ENCODE data around the gene PPA1. TPM values are rescaled to one million over a fixed set of nuclear protein-coding genes. Genes with fewer than 3 reads are reported as not detected.

PPA1 gene
- total and polyA plus RNA-seq, 12 donors: 96.9 to 600 (median 162) TPM

DNA sequence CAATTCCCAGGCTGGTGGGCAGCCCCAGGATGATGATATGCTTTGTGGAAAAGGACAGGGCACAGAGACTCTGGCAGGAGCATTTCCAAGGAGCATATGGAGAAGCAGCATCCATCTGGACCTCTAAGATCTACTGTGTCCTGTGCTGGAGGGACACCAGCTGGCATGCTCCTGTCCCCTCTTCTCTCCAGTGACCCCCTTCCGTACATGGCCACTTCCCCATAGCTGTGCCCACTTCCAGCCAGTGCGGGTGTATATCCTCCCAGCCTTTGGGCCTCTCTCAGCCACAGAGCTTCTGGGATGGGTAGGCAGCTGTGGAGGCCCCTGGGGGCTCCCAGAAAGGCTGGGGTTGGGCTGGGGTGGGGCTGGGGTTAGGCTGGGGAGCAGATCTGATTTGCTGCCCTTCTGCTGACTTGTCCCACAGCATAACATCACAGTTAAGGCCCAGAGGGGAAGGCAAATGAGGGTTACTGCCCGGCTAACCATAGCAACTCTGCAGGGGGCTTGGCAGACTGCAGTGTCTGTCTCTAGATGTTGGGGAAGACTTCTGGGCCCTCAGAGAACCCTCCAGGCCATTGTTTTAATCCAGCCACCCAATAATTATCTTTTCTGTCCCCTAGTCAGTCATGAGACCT lies 44.3 kb upstream of the PPA1 start:
- DNase-seq: no peak
- Histone ChIP-seq H3K4me1 (replicated peaks in 1 of 2) (peaks cover 0 to 6% of the 10 kb centered on the region in 2 donors), H3K36me3 (replicated peaks in 1 of 2) (no peaks in the 10 kb centered on the region), H3K27me3 (no peaks in the 10 kb centered on the region), H3K9me3 (replicated peaks in 1 of 3) (peaks cover 0 to 5% (median 0%) of the 10 kb centered on the region in 3 donors), H3K4me3 (no peak overlapping the region), H3K27ac (no peak overlapping the region)
- WGBS, 4 donors: 76 to 90% (median 86%) methylated on average over 1 to 3 of the region's 3 CpGs
- intact Hi-C loops (cut with DNase I): loop anchor here in 1 of 2 donors (10.0 kb wide), 1 partner anchor 53 kb away; no protein-coding TSS in a partner anchor
- TF ChIP-seq, protein P1, sequence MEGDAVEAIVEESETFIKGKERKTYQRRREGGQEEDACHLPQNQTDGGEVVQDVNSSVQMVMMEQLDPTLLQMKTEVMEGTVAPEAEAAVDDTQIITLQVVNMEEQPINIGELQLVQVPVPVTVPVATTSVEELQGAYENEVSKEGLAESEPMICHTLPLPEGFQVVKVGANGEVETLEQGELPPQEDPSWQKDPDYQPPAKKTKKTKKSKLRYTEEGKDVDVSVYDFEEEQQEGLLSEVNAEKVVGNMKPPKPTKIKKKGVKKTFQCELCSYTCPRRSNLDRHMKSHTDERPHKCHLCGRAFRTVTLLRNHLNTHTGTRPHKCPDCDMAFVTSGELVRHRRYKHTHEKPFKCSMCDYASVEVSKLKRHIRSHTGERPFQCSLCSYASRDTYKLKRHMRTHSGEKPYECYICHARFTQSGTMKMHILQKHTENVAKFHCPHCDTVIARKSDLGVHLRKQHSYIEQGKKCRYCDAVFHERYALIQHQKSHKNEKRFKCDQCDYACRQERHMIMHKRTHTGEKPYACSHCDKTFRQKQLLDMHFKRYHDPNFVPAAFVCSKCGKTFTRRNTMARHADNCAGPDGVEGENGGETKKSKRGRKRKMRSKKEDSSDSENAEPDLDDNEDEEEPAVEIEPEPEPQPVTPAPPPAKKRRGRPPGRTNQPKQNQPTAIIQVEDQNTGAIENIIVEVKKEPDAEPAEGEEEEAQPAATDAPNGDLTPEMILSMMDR (IDR thresholded peaks at IDR 0.05): no peak
- TF ChIP-seq POLR2A (IDR thresholded peaks at IDR 0.05): no peak

DNA sequence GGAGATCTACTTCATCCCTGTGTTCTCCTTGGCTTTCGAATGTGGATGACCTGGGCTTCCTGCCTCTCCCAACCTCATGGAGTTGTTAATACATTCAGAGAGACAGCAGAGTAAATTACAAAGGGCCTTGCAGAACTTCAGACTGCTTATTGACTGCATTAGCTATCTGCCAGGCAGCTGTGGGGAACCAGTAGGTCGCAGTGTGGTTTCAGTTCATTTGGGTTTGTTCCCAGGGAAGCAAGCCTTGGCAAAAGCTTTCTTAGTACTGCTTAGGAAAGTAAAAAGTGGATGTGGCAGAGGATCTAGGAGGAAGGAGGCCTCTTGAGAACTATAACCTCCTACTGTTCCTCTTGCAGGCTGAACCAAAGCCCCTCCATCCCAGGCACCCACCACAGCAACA lies 41.4 kb upstream of the PPA1 start:
- H3K36me3 ChIP-seq (replicated peaks in 1 of 2): no peaks in the 10 kb centered on the region
- WGBS, 4 donors: 40 to 75% (median 72%) methylated on average over 2 of the region's 2 CpGs
- intact Hi-C loops (cut with DNase I): loop anchor here in 1 of 2 donors (5.0 to 10.0 kb wide), 3 partner anchors 50 to 88 kb away; no protein-coding TSS in a partner anchor

DNA sequence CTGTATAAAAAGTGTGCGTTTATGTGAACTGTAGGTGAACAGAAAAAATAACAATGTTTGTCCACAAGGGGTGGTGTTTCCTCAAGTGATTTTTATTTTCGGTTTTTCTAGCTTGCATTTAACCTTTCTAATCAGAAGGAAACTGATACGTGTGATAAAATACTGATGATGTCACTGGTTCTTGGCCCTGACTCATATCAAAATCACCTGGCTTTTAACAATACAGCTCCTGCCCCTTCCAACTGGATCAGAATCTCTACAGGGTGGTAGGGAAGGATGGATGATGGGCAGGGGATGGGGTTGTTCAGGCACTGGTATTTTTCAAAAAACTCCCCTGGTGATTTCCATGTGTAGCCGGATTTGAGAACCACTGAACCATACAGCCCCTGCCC lies 39.7 kb upstream of the PPA1 start:
- Histone ChIP-seq H3K9me3 (replicated peaks in 1 of 3) (peaks cover 0 to 5% (median 0%) of the 10 kb centered on the region in 3 donors), H3K4me3 (no peak overlapping the region), H3K27ac (no peak overlapping the region), H3K27me3 (no peaks in the 10 kb centered on the region), H3K36me3 (replicated peaks in 1 of 2) (no peaks in the 10 kb centered on the region), H3K4me1 (replicated peaks in 1 of 2) (peaks cover 0 to 6% of the 10 kb centered on the region in 2 donors)
- peak in 1 of 7 donors; percentile 15 for DNase-seq
- 10 to 17% (median 15%) methylated on average over 4 of the region's 4 CpGs for WGBS, 4 donors
- intact Hi-C loops (cut with DNase I): loop anchor here in 1 of 2 donors (5.0 to 10.0 kb wide), 3 partner anchors 48 to 89 kb away; no protein-coding TSS in a partner anchor
- no peak for TF ChIP-seq POLR2A (IDR thresholded peaks at IDR 0.05)
- TF ChIP-seq, protein P1 (IDR thresholded peaks at IDR 0.05): peak; percentile 53 to 76 (median 62)

More for the DNA sequence above, 41.4 kb upstream of the PPA1 start:
- Histone ChIP-seq H3K4me3 (no peak overlapping the region), H3K27ac (peak overlapping the region in 1 of 5 donors; percentile 36), H3K27me3 (no peaks in the 10 kb centered on the region), H3K9me3 (replicated peaks in 1 of 3) (peaks cover 0 to 5% (median 0%) of the 10 kb centered on the region in 3 donors), H3K4me1 (replicated peaks in 1 of 2) (peaks cover 0 to 6% of the 10 kb centered on the region in 2 donors)
- peak in 3 of 7 donors; percentile 37 to 62 (median 53) for DNase-seq
- TF ChIP-seq, protein P1 (IDR thresholded peaks at IDR 0.05): peak in 1 of 6 experiments; percentile 6
- TF ChIP-seq POLR2A (IDR thresholded peaks at IDR 0.05): no peak

DNA sequence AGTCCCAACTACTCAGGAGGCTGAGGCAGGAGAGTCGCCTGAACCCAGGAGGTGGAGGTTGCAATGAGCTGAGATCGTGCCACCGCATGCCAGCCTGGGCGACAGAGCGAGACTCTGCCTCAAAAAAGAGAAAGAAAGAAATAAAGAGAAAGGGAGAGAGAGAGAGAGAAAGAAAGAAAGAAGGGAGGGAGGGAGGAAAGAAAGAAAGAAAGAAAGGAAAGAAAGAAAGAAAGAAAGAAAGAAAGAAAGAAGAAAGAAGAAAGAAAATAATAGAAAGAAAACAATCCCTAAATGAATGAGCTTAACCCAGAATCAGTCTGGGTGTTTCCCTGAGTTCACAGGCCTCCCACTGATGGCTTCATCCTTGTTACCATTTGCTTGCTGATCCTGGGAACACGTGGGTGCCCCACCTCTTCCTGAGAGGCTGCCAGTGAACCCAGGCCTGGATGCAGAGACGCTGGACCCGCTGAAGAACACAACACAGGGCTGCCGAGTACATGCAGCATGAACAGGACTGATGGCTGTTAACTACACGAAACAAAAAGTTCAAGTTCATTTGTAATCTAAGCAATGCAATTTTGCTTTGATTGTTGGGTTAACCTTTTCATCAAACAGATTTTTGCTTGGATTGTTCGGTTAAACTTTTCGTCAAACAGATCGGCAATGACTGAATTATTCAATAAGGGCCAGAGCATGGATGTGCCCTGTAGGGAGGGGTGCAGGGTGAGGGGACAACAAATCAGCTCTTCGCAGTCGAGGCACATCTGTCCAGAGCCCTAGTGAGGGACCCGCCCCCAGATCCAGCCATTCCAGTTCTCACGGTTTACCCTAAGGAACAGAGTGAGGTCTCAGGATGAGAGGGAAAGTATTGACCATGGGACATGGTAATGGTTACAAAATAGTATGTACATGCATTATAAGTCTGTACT lies 39.0 kb upstream of the PPA1 start:
- TF ChIP-seq, protein P1 (IDR thresholded peaks at IDR 0.05): no peak
- TF ChIP-seq POLR2A (IDR thresholded peaks at IDR 0.05): no peak
- peak in 1 of 7 donors; percentile 16 for DNase-seq
- H3K9me3 ChIP-seq (replicated peaks in 1 of 3): peaks cover 0 to 5% (median 0%) of the 10 kb centered on the region in 3 donors

More for the DNA sequence above, 39.0 kb upstream of the PPA1 start:
- intact Hi-C loops (cut with DNase I): loop anchor here in 1 of 2 donors (5.0 to 10.0 kb wide), 3 partner anchors 47 to 90 kb away; no protein-coding TSS in a partner anchor
- Histone ChIP-seq H3K36me3 (replicated peaks in 1 of 2) (no peaks in the 10 kb centered on the region), H3K27me3 (no peaks in the 10 kb centered on the region), H3K4me3 (no peak overlapping the region), H3K27ac (no peak overlapping the region), H3K4me1 (replicated peaks in 1 of 2) (peaks cover 0 to 6% of the 10 kb centered on the region in 2 donors)
- 70 to 78% (median 76%) methylated on average over 17 of the region's 17 CpGs for WGBS, 4 donors
